HG02610 (cell line): Measurements from ENCODE around the gene CTNNBL1.
"Not testable (repeated sequence)": the region's sequence is repeated elsewhere in the genome, so short reads cannot be mapped to it uniquely, and the experiment has no call there.

Experiments used
- ATAC-seq: cut with Tn5 transposase; IDR thresholded peaks from one replicate; pipeline ENCODE4 v1.9.1; 2021; ENCODE audit warnings: mild to moderate bottlenecking, moderate library complexity; ENCODE audit not compliant: unreplicated experiment

The CTNNBL1 gene

GRCh38 chr20:37677969-37678861, 15.6 kb upstream of the CTNNBL1 start:
- no peak for ATAC-seq

- not testable (repeated sequence) for ATAC-seq
Measured at GRCh38 chr20:37679751-37680150, 14.1 kb upstream of the CTNNBL1 start.

GRCh38 chr20:37680420-37680819, 13.4 kb upstream of the CTNNBL1 start:
- ATAC-seq: no peak

- ATAC-seq: no peak
Measured at GRCh38 chr20:37681384-37682112, 12.3 kb upstream of the CTNNBL1 start.

- not testable (repeated sequence) for ATAC-seq
Measured at GRCh38 chr20:37683146-37683545, 10.7 kb upstream of the CTNNBL1 start.

GRCh38 chr20:37686762-37687477, 6.9 kb upstream of the CTNNBL1 start:
- no peak for ATAC-seq

GRCh38 chr20:37687478-37687805, 6.4 kb upstream of the CTNNBL1 start:
- ATAC-seq: no peak

GRCh38 chr20:37688093-37688492, 5.7 kb upstream of the CTNNBL1 start:
- ATAC-seq: no peak

GRCh38 chr20:37690626-37691369, 3.0 kb upstream of the CTNNBL1 start:
- no peak for ATAC-seq

GRCh38 chr20:37692459-37693166, 1.2 kb upstream of the CTNNBL1 start:
- no peak for ATAC-seq

- no peak for ATAC-seq
Measured at GRCh38 chr20:37693242-37693634, 592 bp upstream of the CTNNBL1 start.

- no peak for ATAC-seq
Measured at GRCh38 chr20:37695684-37696342, 2.0 kb downstream of the CTNNBL1 start.

GRCh38 chr20:37697314-37697713, 3.5 kb downstream of the CTNNBL1 start:
- ATAC-seq: peak; percentile 56

GRCh38 chr20:37699202-37699601, 5.4 kb downstream of the CTNNBL1 start:
- no peak for ATAC-seq

GRCh38 chr20:37700301-37700700, 6.5 kb downstream of the CTNNBL1 start:
- no peak for ATAC-seq

- not testable (repeated sequence) for ATAC-seq
Measured at GRCh38 chr20:37701676-37702075, 7.8 kb downstream of the CTNNBL1 start.

GRCh38 chr20:37702403-37703034, 8.7 kb downstream of the CTNNBL1 start:
- no peak for ATAC-seq

- ATAC-seq: no peak
Measured at GRCh38 chr20:37703035-37703845, 9.4 kb downstream of the CTNNBL1 start.
